Psoas muscle (tissue), 8 donors: ENCODE results near the gene TIPIN. TPM values are rescaled to one million over a fixed set of nuclear protein-coding genes. Genes with fewer than 3 reads are reported as not detected.

Experiments
- ATAC-seq, 4 donors: fragments of 200-7000 bp; cut with Tn5 transposase; one replicate each; pipeline ENCODE4 v1.9.1; 2020; ENCODE audit warnings: moderate library complexity in 3 of 4, mild to moderate bottlenecking in 2 of 4
- DNase-seq, 2 donors: peaks; one replicate each; pipeline ENCODE4 v3.0.0-alpha.2; 2020
- H3K27ac ChIP-seq: fragments of 200-600 bp; one replicate; pipeline ENCODE4 v1.8.0; 2022
- H3K27me3 ChIP-seq, 3 donors: fragments of 200-600 bp in 1 of 3; one replicate each; pipeline versions ENCODE4 v1.6.1 to v1.8.0; 2013 to 2022; ENCODE audit warnings: low read length in 2 of 3, mild to moderate bottlenecking in 2 of 3, moderate library complexity in 1 of 3; ENCODE audit not compliant: insufficient read depth in 3 of 3
- H3K36me3 ChIP-seq, 2 donors: fragments of 200-600 bp in 1 of 2; one replicate each; pipeline versions ENCODE4 v1.6.1 to v1.8.0; 2013 to 2022; ENCODE audit warnings: low read depth in 1 of 2, mild to moderate bottlenecking in 1 of 2, moderate library complexity in 1 of 2; ENCODE audit not compliant: insufficient read depth in 1 of 2
- H3K4me1 ChIP-seq: fragments of 200-600 bp; one replicate; pipeline ENCODE4 v1.8.0; 2022
- H3K4me3 ChIP-seq: fragments of 200-600 bp; one replicate; pipeline ENCODE4 v1.8.0; 2022; ENCODE audit warnings: mild to moderate bottlenecking
- H3K9me3 ChIP-seq: fragments of 200-600 bp; one replicate; pipeline ENCODE4 v1.8.0; 2022
- CTCF ChIP-seq: fragments of 200-600 bp; IDR thresholded peaks from one replicate; pipeline ENCODE4 v1.8.0; 2022; ENCODE audit warnings: antibody characterized with exemption
- WGBS, 3 donors: extraction: QIAGEN DNeasy Blood & Tissue Kit; methylation state at CpG; one replicate each; pipeline versions ENCODE4 v1.1.6 to v1.1.7; 2013; 5-methylcytosine and 5-hydroxymethylcytosine counted together
- intact Hi-C, 2 donors: fragments of 100-400 bp; cut with DNase I; formaldehyde crosslinking; loops; one replicate each; pipeline versions ENCODE4 v1.11.0 to v1.14.2; 2022
- polyA plus RNA-seq, 3 donors: library from polyadenylated mRNA; stranded (reverse); fragments of 200-250 nt; gene quantifications; one replicate each; pipeline ENCODE4 v1.2.3, GENCODE V29; 2013
- total RNA-seq, 4 donors: library from RNA; stranded (reverse); fragmentation: NEBNext Ultra II Directional in 2 of 4; extraction: Animal tissue kit (Norgen Biotek cat#: 25700) in 2 of 4; gene quantifications; one replicate each; pipeline versions ENCODE4 v1.2.1 to v1.2.4, GENCODE V29; 2021 to 2023
- donor health status: healthy with polysubstance abuse.
- donor health status: DM: no; HTN: no; CAD: no; lungs with moderate emphysema.
- donor health status: Bipolar disorder and iron deficiency.
- donor health status: healthy.
- donor health status: DM: yes; HTN: yes; CAD: no.
- donor health status: DM: no; HTN: no; CAD: no.
- donor health status: DM: no; HTN: no; CAD: no.
- donor health status: DM: yes; HTN: yes; CAD: no.

The TIPIN gene
- total and polyA plus RNA-seq, 7 donors = 3.1 to 7.5 (median 4.9) TPM

DNA sequence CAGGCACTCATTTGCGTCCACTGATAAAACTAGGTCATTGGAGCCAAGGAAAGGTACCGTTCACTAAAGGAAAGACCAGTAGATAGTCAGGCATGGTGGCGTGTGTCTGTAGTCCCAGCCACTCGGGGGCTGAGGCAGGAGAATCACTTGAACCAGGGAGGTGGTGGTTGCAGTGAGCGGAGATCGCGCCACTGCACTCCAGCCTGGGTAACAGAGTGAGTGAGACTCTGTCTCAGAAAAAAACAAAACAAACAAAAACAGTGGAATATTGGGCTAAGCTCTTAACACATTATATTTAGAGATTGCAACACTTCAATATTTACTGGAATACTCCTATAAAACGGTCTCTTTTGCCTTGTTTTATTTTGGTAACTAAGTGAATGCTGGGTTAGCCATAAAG lies 47.6 kb upstream of the TIPIN start:
- Histone ChIP-seq H3K4me3 (no peak overlapping the region), H3K27ac (no peak overlapping the region), H3K4me1 (peaks cover 34% of the 10 kb centered on the region), H3K36me3 (peaks cover 0 to 4% of the 10 kb centered on the region in 2 donors), H3K9me3 (no peaks in the 10 kb centered on the region), H3K27me3 (no peaks in the 10 kb centered on the region)
- WGBS, 3 donors = 79 to 88% (median 85%) methylated on average over 8 of the region's 8 CpGs
- no peak for TF ChIP-seq CTCF
- no peak for DNase-seq
- ATAC-seq = no peak
- intact Hi-C loops = loop anchor here in 1 of 2 donors (5.0 kb wide), 1 partner anchor 73 kb away; no protein-coding TSS in a partner anchor

DNA sequence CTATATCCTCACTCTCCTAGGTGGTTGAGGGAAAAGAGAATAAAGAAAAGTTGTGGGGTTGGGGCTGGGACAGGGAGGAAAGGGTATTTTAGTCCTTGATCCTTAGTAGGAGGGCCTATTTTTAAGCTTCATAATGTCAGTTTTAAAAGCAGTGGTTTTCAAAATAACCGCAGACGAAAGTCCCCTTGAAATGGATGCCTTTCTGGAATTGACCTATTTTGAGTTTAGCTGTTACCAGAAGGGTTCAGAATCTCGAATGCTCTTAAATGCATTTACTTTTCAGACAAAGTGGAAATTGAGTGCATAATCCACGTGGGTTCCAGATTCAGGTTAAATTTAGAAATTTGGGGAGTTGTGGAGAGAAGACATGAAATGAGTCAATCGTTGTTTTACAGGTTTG lies 46.8 kb upstream of the TIPIN start:
- no peak for ATAC-seq
- DNase-seq = no peak
- Histone ChIP-seq H3K27ac (no peak overlapping the region), H3K4me3 (no peak overlapping the region), H3K4me1 (peaks cover 34% of the 10 kb centered on the region), H3K36me3 (peaks cover 0 to 4% of the 10 kb centered on the region in 2 donors), H3K9me3 (no peaks in the 10 kb centered on the region), H3K27me3 (no peaks in the 10 kb centered on the region)
- intact Hi-C loops = loop anchor here in 1 of 2 donors (5.0 kb wide), 1 partner anchor 74 kb away; no protein-coding TSS in a partner anchor
- TF ChIP-seq CTCF = no peak
- 83 to 87% (median 84%) methylated on average over 5 of the region's 5 CpGs for WGBS, 3 donors

DNA sequence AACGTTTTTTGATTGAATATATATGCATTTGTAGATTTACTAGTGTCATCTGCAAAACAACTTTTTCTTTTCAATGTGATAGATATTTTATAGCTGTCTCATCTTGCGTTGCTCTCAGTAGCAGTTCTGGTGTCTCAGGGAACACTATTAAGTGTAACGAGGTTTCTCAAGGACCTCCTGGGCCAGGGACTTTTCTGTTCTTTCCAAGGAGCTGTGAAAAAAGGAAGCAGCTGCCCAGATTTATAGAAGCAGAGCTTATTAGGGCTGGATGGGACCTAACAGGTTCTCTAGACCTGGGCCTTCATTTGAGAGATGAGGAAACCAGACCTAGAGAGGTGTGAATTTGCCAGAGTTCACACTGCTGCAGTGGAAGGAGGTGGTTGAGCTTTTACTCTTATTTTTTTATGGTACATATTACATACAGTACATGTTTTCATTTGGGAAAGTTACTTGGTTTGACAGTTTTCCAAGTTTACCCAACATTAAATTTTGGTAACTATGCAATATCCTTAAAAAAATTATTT lies 46.3 kb upstream of the TIPIN start:
- no peak for DNase-seq
- TF ChIP-seq CTCF = no peak
- 82 to 88% (median 88%) methylated on average over 3 of the region's 3 CpGs for WGBS, 3 donors
- peaks cover 34% of the 10 kb centered on the region for H3K4me1 ChIP-seq
- intact Hi-C loops = loop anchor here in 1 of 2 donors (5.0 kb wide), 1 partner anchor 74 kb away; no protein-coding TSS in a partner anchor
- no peaks in the 10 kb centered on the region for H3K9me3 ChIP-seq
- no peaks in the 10 kb centered on the region for H3K27me3 ChIP-seq
- peaks cover 0 to 4% of the 10 kb centered on the region in 2 donors for H3K36me3 ChIP-seq
- no peak overlapping the region for H3K4me3 ChIP-seq
- no peak for ATAC-seq
- no peak overlapping the region for H3K27ac ChIP-seq

GRCh38 chr15:66401130-66402021 lies 44.9 kb upstream of the TIPIN start:
- 85 to 89% (median 87%) methylated on average over 8 of the region's 8 CpGs for WGBS, 3 donors
- intact Hi-C loops = loop anchor here in 1 of 2 donors (5.0 kb wide), 1 partner anchor 76 kb away; no protein-coding TSS in a partner anchor
- H3K4me1 ChIP-seq = peaks cover 33% of the 10 kb centered on the region
- no peak for ATAC-seq
- no peak overlapping the region for H3K4me3 ChIP-seq
- DNase-seq = no peak
- peaks cover 0 to 10% of the 10 kb centered on the region in 2 donors for H3K36me3 ChIP-seq
- no peak overlapping the region for H3K27ac ChIP-seq
- H3K27me3 ChIP-seq = no peaks in the 10 kb centered on the region
- H3K9me3 ChIP-seq = no peaks in the 10 kb centered on the region
- no peak for TF ChIP-seq CTCF
